ENCODE data around the gene NEU3.
"Not testable (repeated sequence)": the region's sequence is repeated elsewhere in the genome, so short reads cannot be mapped to it uniquely, and the experiment has no call there.

Gene NEU3

GRCh38 chr11:75049501-75050266 is 61.0 kb downstream of the NEU3 start:
- H3K9ac ChIP-seq (ENCODE audit: low read length); H3K18ac ChIP-seq (ENCODE audit: low read length); H3K27me3 ChIP-seq (ENCODE audit: insufficient read depth, low read length, poor library complexity); H4K8ac ChIP-seq (ENCODE audit: low read depth, low read length); H3K36me3 ChIP-seq (ENCODE audit: control insufficient read depth, insufficient read depth, low read length); H3K4ac ChIP-seq (ENCODE audit: low read depth, low read length); H3K27ac ChIP-seq (ENCODE audit: low read depth, low read length); H3K79me2 ChIP-seq (ENCODE audit: control insufficient read depth, insufficient read depth, low read length); H3K79me1 ChIP-seq (ENCODE audit: low read length); H3K56ac ChIP-seq (ENCODE audit: low read length); H3K4me2 ChIP-seq (ENCODE audit: low read length); H2AK5ac ChIP-seq (ENCODE audit: low read length); H2BK15ac ChIP-seq (replicated peaks; ENCODE audit: low read depth); H3K4me1 ChIP-seq (ENCODE audit: control insufficient read depth, low read depth, low read length); H2BK120ac ChIP-seq (ENCODE audit: low read depth, low read length); H2BK5ac ChIP-seq (ENCODE audit: low read length); H3K4me3 ChIP-seq (ENCODE audit: low read length); H4K5ac ChIP-seq (ENCODE audit: low read length); H3K23ac ChIP-seq (ENCODE audit: low read length): not testable (repeated sequence)
- DNase-seq = peak; percentile 75
- no CpG with 5 or more reads among the region's 8 CpGs for WGBS (ENCODE audit: extremely low coverage, insufficient coverage, low lambda C conversion rate)

GRCh38 chr11:75050516-75050915 is 61.8 kb downstream of the NEU3 start:
- no peaks in the 10 kb centered on the region for H3K4me1 ChIP-seq (ENCODE audit: control insufficient read depth, low read depth, low read length)
- no peak overlapping the region for H4K5ac ChIP-seq (ENCODE audit: low read length)
- no peaks in the 10 kb centered on the region for H3K79me2 ChIP-seq (ENCODE audit: control insufficient read depth, insufficient read depth, low read length)
- no peak overlapping the region for H3K18ac ChIP-seq (ENCODE audit: low read length)
- no peak overlapping the region for H3K4me3 ChIP-seq (ENCODE audit: low read length)
- H2AK5ac ChIP-seq (ENCODE audit: low read length) = no peak overlapping the region
- no peak overlapping the region for H3K4me2 ChIP-seq (ENCODE audit: low read length)
- no peaks in the 10 kb centered on the region for H3K27me3 ChIP-seq (ENCODE audit: insufficient read depth, low read length, poor library complexity)
- peak overlapping the region; percentile 43 for H3K56ac ChIP-seq (ENCODE audit: low read length)
- no peak overlapping the region for H3K23ac ChIP-seq (ENCODE audit: low read length)
- H2BK5ac ChIP-seq (ENCODE audit: low read length) = no peak overlapping the region
- H3K27ac ChIP-seq (ENCODE audit: low read depth, low read length) = no peak overlapping the region
- no peaks in the 10 kb centered on the region for H3K36me3 ChIP-seq (ENCODE audit: control insufficient read depth, insufficient read depth, low read length)
- no CpG with 5 or more reads among the region's 4 CpGs for WGBS (ENCODE audit: extremely low coverage, insufficient coverage, low lambda C conversion rate)
- no peak overlapping the region for H4K8ac ChIP-seq (ENCODE audit: low read depth, low read length)
- H2BK120ac ChIP-seq (ENCODE audit: low read depth, low read length) = no peak overlapping the region
- no peak for DNase-seq
- H2BK15ac ChIP-seq (replicated peaks; ENCODE audit: low read depth) = no peak overlapping the region
- H3K4ac ChIP-seq (ENCODE audit: low read depth, low read length) = no peak overlapping the region
- no peaks in the 10 kb centered on the region for H3K79me1 ChIP-seq (ENCODE audit: low read length)
- H3K9ac ChIP-seq (ENCODE audit: low read length) = no peak overlapping the region

GRCh38 chr11:75051043-75051442 is 62.3 kb downstream of the NEU3 start:
- Histone ChIP-seq H2BK120ac (ENCODE audit: low read depth, low read length) (no peak overlapping the region), H4K8ac (ENCODE audit: low read depth, low read length) (no peak overlapping the region), H3K4me2 (ENCODE audit: low read length) (no peak overlapping the region), H3K36me3 (ENCODE audit: control insufficient read depth, insufficient read depth, low read length) (no peaks in the 10 kb centered on the region), H3K4me1 (ENCODE audit: control insufficient read depth, low read depth, low read length) (no peaks in the 10 kb centered on the region), H2BK5ac (ENCODE audit: low read length) (no peak overlapping the region), H2BK15ac (replicated peaks; ENCODE audit: low read depth) (no peak overlapping the region), H2AK5ac (ENCODE audit: low read length) (no peak overlapping the region), H3K18ac (ENCODE audit: low read length) (no peak overlapping the region), H3K4ac (ENCODE audit: low read depth, low read length) (no peak overlapping the region), H3K56ac (ENCODE audit: low read length) (peak overlapping the region; percentile 31), H3K27ac (ENCODE audit: low read depth, low read length) (no peak overlapping the region), H3K9ac (ENCODE audit: low read length) (no peak overlapping the region), H3K23ac (ENCODE audit: low read length) (no peak overlapping the region), H4K5ac (ENCODE audit: low read length) (no peak overlapping the region), H3K79me1 (ENCODE audit: low read length) (no peaks in the 10 kb centered on the region), H3K79me2 (ENCODE audit: control insufficient read depth, insufficient read depth, low read length) (no peaks in the 10 kb centered on the region), H3K4me3 (ENCODE audit: low read length) (no peak overlapping the region), H3K27me3 (ENCODE audit: insufficient read depth, low read length, poor library complexity) (no peaks in the 10 kb centered on the region)
- DNase-seq = no peak
- WGBS (ENCODE audit: extremely low coverage, insufficient coverage, low lambda C conversion rate) = no CpG with 5 or more reads among the region's 5 CpGs

GRCh38 chr11:75052457-75052856 is 63.7 kb downstream of the NEU3 start:
- H3K4me3 ChIP-seq (ENCODE audit: low read length) = no peak overlapping the region
- H3K4ac ChIP-seq (ENCODE audit: low read depth, low read length) = no peak overlapping the region
- H2BK120ac ChIP-seq (ENCODE audit: low read depth, low read length) = no peak overlapping the region
- H2AK5ac ChIP-seq (ENCODE audit: low read length) = no peak overlapping the region
- no peak overlapping the region for H3K18ac ChIP-seq (ENCODE audit: low read length)
- H3K4me1 ChIP-seq (ENCODE audit: control insufficient read depth, low read depth, low read length) = no peaks in the 10 kb centered on the region
- H2BK15ac ChIP-seq (replicated peaks; ENCODE audit: low read depth) = no peak overlapping the region
- H3K79me2 ChIP-seq (ENCODE audit: control insufficient read depth, insufficient read depth, low read length) = no peaks in the 10 kb centered on the region
- H3K23ac ChIP-seq (ENCODE audit: low read length) = no peak overlapping the region
- no peak overlapping the region for H4K5ac ChIP-seq (ENCODE audit: low read length)
- H3K4me2 ChIP-seq (ENCODE audit: low read length) = no peak overlapping the region
- H3K27ac ChIP-seq (ENCODE audit: low read depth, low read length) = no peak overlapping the region
- no peaks in the 10 kb centered on the region for H3K79me1 ChIP-seq (ENCODE audit: low read length)
- no peak overlapping the region for H3K9ac ChIP-seq (ENCODE audit: low read length)
- no CpG with 5 or more reads among the region's 1 CpG for WGBS (ENCODE audit: extremely low coverage, insufficient coverage, low lambda C conversion rate)
- DNase-seq = no peak
- no peak overlapping the region for H2BK5ac ChIP-seq (ENCODE audit: low read length)
- H3K56ac ChIP-seq (ENCODE audit: low read length) = no peak overlapping the region
- H3K27me3 ChIP-seq (ENCODE audit: insufficient read depth, low read length, poor library complexity) = no peaks in the 10 kb centered on the region
- no peak overlapping the region for H4K8ac ChIP-seq (ENCODE audit: low read depth, low read length)
- no peaks in the 10 kb centered on the region for H3K36me3 ChIP-seq (ENCODE audit: control insufficient read depth, insufficient read depth, low read length)

- Histone ChIP-seq H3K27ac (ENCODE audit: low read depth, low read length) (no peak overlapping the region), H3K56ac (ENCODE audit: low read length) (no peak overlapping the region), H3K4me2 (ENCODE audit: low read length) (no peak overlapping the region), H3K18ac (ENCODE audit: low read length) (no peak overlapping the region), H3K9ac (ENCODE audit: low read length) (no peak overlapping the region), H4K5ac (ENCODE audit: low read length) (no peak overlapping the region), H3K4ac (ENCODE audit: low read depth, low read length) (no peak overlapping the region), H3K4me1 (ENCODE audit: control insufficient read depth, low read depth, low read length) (no peaks in the 10 kb centered on the region), H3K23ac (ENCODE audit: low read length) (no peak overlapping the region), H3K79me1 (ENCODE audit: low read length) (no peaks in the 10 kb centered on the region), H3K4me3 (ENCODE audit: low read length) (no peak overlapping the region), H3K27me3 (ENCODE audit: insufficient read depth, low read length, poor library complexity) (no peaks in the 10 kb centered on the region), H2BK5ac (ENCODE audit: low read length) (no peak overlapping the region), H4K8ac (ENCODE audit: low read depth, low read length) (no peak overlapping the region), H2BK15ac (replicated peaks; ENCODE audit: low read depth) (no peak overlapping the region), H3K79me2 (ENCODE audit: control insufficient read depth, insufficient read depth, low read length) (no peaks in the 10 kb centered on the region), H2BK120ac (ENCODE audit: low read depth, low read length) (no peak overlapping the region), H2AK5ac (ENCODE audit: low read length) (no peak overlapping the region), H3K36me3 (ENCODE audit: control insufficient read depth, insufficient read depth, low read length) (no peaks in the 10 kb centered on the region)
- DNase-seq = no peak
- WGBS (ENCODE audit: extremely low coverage, insufficient coverage, low lambda C conversion rate) = no CpG with 5 or more reads among the region's 6 CpGs
Observed at GRCh38 chr11:75055511-75055910, 66.8 kb downstream of the NEU3 start.

GRCh38 chr11:75056814-75057213 is 68.1 kb downstream of the NEU3 start:
- H4K8ac ChIP-seq (ENCODE audit: low read depth, low read length) = no peak overlapping the region
- DNase-seq = no peak
- H3K56ac ChIP-seq (ENCODE audit: low read length) = no peak overlapping the region
- H3K79me2 ChIP-seq (ENCODE audit: control insufficient read depth, insufficient read depth, low read length) = no peaks in the 10 kb centered on the region
- H3K4ac ChIP-seq (ENCODE audit: low read depth, low read length) = no peak overlapping the region
- no peaks in the 10 kb centered on the region for H3K36me3 ChIP-seq (ENCODE audit: control insufficient read depth, insufficient read depth, low read length)
- no peak overlapping the region for H2BK5ac ChIP-seq (ENCODE audit: low read length)
- WGBS (ENCODE audit: extremely low coverage, insufficient coverage, low lambda C conversion rate) = no CpG with 5 or more reads among the region's 3 CpGs
- no peak overlapping the region for H2BK15ac ChIP-seq (replicated peaks; ENCODE audit: low read depth)
- no peak overlapping the region for H2BK120ac ChIP-seq (ENCODE audit: low read depth, low read length)
- no peaks in the 10 kb centered on the region for H3K79me1 ChIP-seq (ENCODE audit: low read length)
- H4K5ac ChIP-seq (ENCODE audit: low read length) = no peak overlapping the region
- no peak overlapping the region for H2AK5ac ChIP-seq (ENCODE audit: low read length)
- no peak overlapping the region for H3K9ac ChIP-seq (ENCODE audit: low read length)
- no peak overlapping the region for H3K4me2 ChIP-seq (ENCODE audit: low read length)
- no peaks in the 10 kb centered on the region for H3K27me3 ChIP-seq (ENCODE audit: insufficient read depth, low read length, poor library complexity)
- no peaks in the 10 kb centered on the region for H3K4me1 ChIP-seq (ENCODE audit: control insufficient read depth, low read depth, low read length)
- H3K23ac ChIP-seq (ENCODE audit: low read length) = no peak overlapping the region
- no peak overlapping the region for H3K18ac ChIP-seq (ENCODE audit: low read length)
- no peak overlapping the region for H3K4me3 ChIP-seq (ENCODE audit: low read length)
- no peak overlapping the region for H3K27ac ChIP-seq (ENCODE audit: low read depth, low read length)
